HEK293 (cell line): ENCODE results near the gene ACTA2.

Source experiments
- GLIS2 ChIP-seq: fragments of 450-650 bp; formaldehyde crosslinking; IDR thresholded peaks from 2 replicates; pipeline ENCODE4 v1.5.1; 2016; ENCODE audit warnings: missing biosample characterization, missing genetic modification characterization
- YY1 ChIP-seq: fragments of 450-650 bp; formaldehyde crosslinking; IDR thresholded peaks from 2 replicates; pipeline ENCODE4 v1.5.1; 2018; ENCODE audit warnings: missing biosample characterization, missing genetic modification characterization
- ZBTB6 ChIP-seq: fragments of 450-650 bp; formaldehyde crosslinking; IDR thresholded peaks from 2 replicates; pipeline ENCODE4 v1.5.1; 2017; ENCODE audit warnings: missing biosample characterization, missing genetic modification characterization

- TF ChIP-seq YY1 (tag by site-specific recombination): no peak
- TF ChIP-seq GLIS2 (tag by site-specific recombination): no peak
- TF ChIP-seq ZBTB6 (tag by site-specific recombination): no peak
Observed at GRCh38 chr10:88979603-88980002, 27.0 kb upstream of the ACTA2 start.
